SHP77 (cell line): Measurements from ENCODE around the gene AADAT.
"Not testable (repeated sequence)": the region's sequence is repeated elsewhere in the genome, so short reads cannot be mapped to it uniquely, and the experiment has no call there.

Experiments used
- DNase-seq, 2 experiments: peaks; one replicate each; lab custom pipeline; 2025; lab: John Stamatoyannopoulos, UW

The AADAT gene

DNA sequence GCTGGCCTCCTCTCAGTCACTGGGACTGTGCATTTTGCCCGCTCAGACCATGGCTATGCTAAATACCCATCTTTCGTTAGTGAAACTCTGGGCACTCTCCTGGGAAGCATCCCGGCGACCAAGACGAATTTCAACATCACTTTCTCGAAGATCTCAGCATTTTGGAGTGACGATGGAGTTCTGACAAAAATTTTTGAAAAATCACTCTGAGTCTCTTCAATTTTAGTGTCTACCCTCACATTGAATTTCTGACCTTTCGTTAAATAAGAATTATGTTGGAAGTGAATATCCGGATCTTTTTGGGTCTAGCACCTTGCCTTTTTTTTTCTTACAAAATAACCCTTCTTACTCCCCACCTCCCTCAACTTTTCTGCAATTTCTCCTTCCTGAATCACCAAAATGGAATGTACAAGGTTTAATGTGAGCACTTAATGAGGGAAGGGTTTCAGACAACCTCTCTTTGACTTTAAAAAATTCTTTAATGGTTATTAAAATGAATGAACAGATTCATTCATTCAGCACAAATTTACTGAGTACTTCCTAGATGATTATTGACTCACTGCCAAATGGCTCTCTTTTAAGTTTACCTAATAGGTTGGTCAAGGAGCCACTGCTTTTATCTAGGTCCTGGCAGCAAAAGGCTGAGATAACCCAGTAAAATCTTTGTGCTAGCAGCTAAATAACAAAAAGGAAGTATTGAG lies 746 bp upstream of the AADAT start:
- DNase-seq: no peak

DNA sequence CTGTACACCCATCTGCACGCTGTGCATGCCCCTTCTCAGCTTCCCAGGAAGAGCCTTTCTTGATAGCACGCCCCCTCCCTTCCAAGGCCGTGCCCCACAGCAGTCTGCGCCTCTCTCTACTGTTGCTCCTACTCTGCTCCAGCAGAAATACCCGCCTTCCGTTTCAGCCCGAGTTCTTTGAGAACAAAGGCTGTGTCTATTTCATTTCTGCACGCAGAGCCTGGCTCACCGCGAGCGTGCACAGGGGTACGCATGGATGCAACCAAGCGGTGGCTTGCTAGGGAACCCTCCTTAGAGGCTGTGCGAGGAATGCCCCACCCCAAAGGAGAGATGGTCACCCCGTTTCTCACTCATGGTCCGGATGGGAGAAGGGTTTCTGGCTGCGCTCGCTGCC lies 485 bp downstream of the AADAT start:
- DNase-seq: peak; percentile 32 to 51

DNA sequence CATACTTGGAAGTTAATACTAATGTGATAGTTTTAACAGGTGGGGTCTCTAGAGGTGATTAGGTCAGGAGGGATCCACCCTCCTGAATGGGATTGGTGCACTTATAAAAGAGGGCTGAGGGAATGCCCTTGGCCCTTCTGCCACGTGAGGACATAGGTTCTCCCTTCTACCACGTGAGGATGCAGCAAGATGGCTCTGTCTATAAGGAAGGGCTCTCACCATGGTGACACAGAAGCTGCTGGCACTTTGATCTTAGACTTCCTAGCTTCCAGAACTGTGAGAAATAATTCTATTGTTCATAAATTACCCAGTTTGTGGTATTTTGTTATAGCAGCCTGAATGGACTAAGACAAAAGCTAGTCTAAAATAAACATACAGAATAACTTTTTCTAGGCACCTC lies 1.0 kb downstream of the AADAT start:
- peak; percentile 11 to 26 for DNase-seq

DNA sequence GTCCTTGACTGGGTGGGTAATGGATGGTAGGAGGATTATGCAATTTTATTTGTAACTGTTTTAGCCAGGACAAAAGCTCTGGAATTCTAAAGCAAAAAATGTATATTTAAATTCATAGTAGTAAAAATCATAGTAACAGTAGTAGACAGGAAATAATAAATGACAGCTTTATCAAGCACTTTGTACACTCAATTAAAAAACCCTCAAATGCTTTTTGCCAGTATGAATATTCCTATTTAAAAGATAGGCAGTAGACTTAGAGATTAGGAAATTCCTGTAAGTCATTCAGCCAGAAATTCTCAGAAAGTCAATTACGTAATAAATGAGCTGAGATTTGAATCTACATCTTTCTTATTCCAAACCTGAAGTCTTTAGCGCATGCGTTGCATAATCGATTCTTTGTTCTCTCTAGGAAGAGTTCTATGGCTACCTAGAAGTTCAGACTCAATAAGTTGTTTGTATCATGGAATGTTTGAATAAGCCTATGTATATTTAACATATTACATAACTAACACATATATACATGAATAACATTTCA lies 2.5 kb downstream of the AADAT start:
- DNase-seq: no peak

DNA sequence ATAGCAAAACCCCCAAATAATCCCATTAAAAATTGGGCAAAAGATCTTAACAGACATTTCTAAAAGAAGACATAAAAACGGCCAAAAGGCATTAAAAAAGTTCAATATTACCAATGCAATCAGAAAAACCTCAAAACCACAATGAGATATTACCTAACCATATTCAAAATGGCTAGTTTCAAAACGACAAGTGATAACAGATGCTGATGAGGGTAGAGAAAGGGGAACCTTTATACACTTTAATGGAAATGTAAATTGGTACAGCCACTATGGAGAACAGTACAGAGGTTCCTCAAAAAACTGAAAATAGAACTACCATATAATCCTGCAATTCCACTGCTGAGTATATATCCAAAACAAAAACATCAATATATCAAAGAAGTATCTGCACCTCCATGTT lies 6.2 kb downstream of the AADAT start:
- DNase-seq: no peak

DNA sequence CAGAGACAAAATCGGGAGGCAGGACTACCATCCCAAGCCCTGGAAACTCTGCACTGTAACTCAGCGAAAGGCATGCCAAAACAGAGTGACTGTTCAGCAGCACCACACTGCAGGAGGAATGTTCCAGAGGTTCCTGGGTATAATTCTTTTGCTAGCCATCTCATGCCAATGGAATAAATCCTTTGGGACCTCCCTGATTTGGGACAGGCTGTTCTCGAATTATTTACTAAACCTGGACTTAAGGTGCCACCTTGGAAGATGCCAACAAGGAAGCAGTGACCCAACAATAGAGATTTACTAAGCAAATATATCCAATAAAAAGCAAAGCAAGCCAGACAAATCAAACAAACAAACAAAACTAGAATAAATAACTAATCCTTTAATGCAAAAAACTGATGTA lies 9.3 kb downstream of the AADAT start:
- DNase-seq: no peak

DNA sequence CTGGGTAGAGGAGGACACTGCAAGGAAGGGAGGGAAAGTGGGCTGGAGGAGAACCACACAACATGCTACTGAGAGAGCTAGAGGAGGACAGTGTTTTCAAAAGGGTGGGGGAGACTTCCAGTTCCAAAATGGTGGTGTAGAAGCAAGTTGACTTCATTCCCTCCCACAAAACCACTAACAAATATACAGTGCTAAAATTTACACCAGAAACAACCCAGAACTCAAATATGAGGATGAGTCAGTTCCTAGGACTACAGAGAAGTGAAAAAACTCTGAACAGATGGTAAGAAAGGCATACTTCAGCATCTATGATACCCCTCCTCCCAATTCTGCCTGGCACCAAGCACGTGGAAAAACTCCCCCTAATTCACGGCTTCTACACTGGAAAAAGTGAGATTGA lies 9.8 kb downstream of the AADAT start:
- no peak for DNase-seq

DNA sequence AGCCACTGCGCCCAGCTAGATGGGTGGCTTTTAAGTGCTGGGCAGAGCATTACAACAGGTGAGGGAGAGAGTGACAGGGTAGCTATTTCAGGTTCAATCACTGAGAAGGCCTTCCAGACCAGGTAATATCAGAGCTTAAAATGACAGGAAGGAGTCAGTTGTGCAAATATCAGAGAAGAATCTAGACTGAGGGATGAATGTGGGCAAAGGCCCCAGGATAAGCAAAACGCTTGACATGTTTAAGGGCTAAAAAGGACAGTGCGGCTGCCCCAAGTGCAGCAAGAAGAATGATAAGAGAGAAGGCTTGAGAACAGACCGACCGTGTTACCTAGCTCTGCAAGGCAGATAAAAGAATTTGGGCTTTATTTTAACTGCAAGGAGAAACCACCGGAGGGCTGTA lies 18.6 kb downstream of the AADAT start:
- no peak for DNase-seq

DNA sequence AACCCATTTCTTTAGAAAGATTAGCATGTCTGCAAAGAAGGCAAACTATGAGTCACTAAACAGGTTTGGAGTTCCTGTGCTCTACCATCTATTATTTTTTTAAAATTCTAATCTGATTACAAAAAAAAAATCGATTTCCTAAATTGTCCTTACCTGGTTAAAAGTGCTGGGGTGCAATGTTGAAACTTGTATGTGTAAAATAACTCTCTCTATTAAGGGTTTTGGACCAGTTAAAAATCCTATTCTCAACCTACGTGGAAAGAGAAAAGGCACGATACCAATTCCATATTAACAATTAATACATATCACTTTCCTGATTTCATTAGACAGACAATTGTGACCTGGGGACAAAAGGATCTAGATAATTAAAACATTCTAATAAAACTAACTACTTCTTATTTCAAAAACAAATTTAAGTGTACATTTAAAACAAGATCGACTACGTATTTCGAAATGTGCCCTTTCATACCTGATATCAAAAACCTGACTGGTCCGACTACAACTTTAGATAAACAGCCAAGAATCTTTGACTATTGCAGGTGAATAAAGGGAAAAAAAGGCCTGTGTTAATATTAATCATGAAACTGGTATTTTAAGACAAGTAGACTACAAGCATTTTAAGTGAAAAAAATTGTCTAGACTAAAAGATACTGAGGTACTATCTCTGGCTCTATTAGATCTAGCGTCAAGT lies 21.2 kb downstream of the AADAT start:
- no peak for DNase-seq

DNA sequence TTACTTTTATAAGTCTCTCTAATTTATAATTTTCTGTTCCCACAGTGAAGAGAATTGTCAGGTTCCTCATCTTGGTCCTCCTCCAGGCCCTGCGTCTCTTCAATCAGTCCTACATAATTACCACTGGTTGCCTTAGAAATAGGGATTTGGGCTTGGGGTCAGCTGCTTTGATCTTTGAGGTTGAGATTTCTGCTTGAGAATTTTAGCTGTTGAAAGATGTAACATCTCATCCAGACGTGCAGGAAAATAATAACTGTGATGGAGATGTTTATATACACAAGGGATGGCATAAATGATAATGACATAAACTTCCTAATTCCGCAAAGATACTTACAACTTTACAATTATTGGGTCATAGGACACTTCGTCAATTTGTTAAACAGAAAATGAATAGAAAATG lies 30.3 kb downstream of the AADAT start:
- DNase-seq: no peak

DNA sequence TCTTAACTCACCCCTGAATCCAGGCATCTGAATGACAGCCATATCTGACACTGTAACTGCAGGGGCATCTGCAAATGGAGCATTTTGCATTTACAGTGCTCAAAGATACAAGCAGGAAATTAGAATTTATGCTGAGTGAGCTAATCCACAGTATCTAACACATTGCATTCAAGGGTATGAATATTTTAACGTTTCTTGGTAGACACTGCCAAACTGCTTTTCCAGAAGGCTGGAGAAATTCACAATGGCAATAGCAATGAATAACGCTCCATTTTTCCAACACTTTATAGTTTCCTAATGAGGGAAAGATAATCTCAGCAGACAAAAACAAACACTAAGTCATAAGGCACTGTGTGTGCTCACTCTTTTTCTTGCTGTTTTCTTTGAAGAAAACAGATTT lies 30.9 kb downstream of the AADAT start:
- no peak for DNase-seq

DNA sequence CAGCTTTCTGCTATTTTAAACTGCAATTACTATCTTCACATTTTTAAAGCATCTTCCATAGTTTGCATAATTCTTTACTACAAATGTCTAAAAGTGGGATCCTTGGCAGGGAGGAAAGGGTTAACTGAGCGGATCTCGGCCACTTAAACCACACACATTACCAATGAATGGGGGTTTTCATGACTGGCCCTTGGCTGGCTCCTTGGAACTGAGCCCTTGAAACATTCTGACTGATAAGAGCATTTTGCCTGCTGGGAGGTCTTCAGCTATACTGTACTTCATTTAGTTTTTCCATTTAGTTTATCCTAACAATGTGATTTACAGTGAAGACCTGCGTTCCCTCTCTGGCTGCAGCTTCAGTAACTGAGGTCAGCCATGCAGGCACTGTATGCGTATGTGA lies 31.9 kb downstream of the AADAT start:
- no peak for DNase-seq

DNA sequence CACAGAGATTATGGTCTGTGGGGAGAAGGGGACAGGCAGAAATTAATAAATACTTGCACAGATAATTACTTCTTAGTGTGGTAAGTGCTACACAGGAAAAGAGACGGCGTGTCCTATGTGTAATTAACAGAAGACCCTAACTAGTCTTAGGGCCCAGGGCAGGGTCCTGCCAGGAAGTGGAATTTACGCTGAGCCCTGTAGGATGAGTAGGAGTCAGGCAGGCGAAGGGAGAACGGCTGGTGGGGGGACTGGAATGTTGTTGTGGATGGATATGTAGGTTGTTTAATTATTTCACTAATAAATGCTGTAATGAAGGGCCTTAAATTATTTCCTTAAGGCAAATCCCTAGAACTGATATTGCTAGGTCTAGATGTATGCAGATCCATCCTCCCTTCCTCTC lies 36.8 kb downstream of the AADAT start:
- no peak for DNase-seq

DNA sequence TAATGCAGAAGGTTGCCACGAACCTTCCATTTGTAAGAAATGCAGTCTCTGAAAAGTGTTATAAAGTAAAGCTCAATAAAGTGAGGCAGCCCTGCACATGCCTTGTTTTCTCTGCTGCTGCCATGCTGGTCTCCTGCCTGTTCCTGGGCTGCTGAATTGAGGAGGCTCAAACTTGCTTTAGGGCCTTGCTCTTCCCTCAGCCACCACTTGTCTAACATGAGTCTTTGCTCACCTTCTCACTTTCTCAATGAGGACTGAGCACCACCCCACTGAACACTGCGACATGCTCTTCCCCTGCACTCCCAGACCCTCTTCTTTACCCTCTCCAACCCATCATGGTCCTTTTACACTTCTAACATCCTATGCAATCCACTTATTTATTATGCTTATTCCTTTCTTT lies 38.4 kb downstream of the AADAT start:
- DNase-seq: no peak

DNA sequence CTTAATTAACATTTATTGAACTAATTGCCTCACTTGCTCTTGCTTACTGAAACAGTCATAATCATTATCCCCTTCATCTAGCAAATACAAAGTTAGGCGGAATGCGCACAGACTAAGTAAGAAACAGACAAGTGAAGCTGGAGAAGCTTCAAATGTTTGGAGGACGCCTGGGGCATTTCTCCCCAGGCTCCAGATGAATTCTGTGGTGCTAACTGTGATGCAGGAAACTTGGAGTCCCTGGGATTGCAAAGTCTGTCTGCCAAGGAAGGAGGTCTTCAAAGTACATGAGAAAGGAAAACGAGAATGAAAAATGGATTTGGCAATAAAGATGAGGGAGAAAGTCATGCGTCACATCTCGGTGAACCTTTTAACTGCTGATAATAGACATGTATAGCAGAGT lies 40.0 kb downstream of the AADAT start:
- DNase-seq: no peak

DNA sequence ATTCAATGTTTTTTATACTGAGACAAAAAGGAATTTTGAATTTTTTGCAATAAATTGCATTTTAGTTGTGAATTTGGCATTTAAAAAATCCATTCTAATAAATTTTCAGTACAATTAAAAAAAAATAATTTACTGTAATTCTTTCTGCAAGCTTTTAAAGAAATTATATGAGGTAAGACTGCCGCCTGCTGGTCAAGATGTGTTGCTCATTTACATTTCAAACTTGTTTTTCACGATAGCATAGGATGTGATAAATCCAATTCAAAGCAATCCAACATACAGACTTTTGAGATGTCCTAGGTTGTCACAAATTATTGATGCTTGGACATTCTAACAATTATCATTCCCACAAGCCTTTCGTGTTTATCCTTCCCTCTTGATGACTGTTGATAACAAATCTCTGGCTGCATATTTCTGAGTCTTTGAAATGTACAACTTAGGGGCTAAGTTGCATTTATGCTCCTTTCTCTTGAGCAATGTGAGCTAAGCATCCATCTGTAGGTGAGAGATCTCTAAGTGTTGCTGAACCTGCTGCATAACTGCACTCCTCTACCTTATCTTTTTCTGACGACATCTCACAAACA lies 41.9 kb downstream of the AADAT start:
- DNase-seq: peak; percentile 21 to 57

DNA sequence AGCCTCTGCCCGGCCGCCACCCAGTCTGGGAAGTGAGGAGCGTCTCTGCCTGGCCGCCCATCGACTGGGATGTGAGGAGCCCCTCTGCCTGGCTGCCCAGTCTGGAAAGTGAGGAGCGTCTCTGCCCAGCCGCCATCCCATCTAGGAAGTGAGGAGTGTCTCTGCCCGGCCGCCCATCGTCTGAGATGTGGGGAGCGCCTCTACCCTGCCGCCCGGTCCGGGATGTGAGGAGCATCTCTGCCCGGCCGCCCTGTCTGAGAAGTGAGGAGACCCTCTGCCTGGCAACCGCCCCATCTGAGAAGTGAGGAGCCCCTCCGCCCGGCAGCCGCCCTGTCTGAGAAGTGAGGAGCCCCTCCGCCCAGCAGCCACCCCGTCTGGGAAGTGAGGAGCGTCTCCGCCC lies 43.6 kb downstream of the AADAT start:
- not testable (repeated sequence) for DNase-seq

DNA sequence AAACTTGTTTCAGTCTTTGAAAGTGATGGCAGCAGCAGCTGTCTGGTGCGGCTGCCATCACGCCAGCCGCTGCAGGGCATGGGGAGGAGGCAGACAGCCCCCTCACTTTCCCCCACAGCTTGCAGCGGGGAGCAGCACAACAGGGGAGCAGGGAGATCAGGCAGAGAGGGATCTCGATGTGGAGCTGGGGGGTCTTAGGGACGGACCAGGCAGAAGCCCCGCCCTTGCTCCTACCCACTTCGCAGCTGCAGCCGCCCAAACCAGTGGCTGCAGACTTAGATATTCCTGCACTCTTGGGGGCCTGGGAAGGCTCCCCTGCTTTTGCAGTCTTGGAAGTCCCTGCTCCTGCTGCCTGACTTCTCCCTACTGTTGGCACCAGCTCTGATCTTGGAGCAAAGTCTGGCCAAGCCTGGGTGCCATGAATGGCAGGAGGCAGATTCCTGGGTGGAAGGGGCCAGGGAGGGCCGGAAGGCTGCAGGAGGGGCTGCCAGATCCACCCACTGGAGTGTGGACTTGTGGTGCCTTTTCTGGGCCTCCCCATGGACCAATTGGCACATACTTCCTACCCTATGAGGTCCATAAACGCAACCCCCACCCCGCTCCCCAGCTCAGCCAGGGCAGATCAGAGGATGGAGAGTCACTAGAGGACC lies 49.6 kb downstream of the AADAT start:
- DNase-seq: no peak

DNA sequence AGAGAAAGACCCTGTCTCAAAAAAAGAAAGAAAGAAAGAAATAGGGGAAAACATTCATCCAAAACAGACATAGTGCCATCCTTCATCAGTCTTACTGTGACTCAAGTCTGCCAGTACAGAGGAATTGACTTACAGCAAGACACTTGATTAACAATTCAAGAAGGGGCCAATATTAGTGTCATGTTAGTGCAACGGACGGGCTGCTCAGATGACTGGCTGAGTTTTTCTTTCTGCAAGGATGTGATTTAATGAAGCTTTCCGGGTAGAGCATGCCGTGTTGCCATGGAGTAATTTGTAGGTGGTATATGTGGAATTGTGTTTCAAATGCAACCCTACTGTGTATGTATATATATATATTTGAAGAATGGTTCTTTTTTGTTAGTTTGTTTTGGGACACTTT lies 51.0 kb downstream of the AADAT start:
- DNase-seq: no peak

DNA sequence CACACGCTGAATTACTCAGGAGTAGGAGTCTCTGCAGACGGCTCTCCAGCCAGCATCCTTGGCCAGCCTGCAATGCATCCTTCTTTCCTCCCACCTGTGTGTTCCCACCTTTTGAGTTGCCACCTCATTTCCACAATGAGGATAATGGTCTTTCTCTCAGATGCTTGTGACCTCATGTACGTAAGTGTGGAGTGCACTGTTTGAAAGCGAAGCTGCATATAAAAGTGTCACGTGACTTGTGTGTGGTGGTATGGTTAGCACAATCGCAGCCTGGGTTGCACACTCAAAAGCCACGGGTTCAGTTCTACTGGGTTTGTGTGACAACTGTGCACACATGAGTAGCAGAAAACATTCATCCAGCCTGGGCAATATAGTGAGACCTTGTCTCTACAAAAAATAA lies 51.5 kb downstream of the AADAT start:
- DNase-seq: no peak

DNA sequence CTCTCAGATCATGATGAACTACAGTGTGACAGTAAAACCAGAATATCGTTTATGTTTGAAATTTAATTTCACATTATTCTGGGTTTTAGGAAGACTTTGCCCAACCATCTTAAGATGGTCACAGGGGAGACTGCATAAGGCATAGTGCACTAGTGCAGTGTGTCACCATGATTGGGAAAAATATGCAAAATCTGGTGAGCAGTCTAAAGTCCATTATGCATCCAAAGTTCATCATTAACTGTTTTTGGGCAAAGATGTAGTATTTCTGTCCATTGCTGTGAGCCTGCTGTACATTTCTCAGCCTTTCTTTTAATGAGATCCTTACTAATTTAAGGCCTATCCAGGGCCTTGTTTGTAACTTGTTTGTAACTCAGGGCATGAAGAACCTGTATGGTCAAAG lies 52.3 kb downstream of the AADAT start:
- DNase-seq: no peak

DNA sequence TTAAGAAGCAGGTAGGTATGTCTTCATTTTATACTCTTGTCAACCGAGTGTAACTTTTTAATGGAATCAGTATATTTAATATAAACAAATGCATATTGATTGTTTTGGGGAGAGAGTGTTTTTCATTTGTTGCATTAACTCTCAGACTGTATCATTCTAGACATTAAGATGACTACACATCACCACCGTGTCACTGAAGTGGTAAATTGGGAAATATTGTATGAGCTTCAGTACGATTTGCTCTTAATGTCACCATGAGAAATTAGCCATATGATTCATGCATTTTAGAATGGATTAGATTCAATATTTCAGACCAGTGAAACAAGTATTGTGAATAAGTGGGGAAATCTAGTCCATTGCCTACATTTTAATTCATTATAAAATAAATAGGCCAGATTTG lies 53.9 kb downstream of the AADAT start:
- no peak for DNase-seq

DNA sequence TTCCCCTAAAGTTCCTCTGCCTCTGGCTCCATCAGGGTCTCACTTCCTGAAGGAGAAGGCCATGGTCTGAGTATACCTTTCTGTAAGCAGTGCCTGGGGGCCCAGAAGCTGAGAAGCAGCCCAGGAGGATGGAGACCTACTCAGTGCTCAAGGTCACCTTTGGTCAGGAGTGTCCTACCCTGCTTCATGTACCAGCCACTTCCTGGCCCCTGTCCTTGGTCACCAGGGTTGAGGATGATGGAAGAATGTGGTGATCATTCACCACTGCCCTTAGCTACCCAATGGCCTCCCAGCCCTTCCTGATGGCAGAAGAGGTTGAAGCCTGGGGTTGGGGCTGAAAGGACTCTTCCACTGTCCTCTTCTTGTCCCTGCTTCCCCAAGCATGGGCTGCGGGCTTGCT lies 54.5 kb downstream of the AADAT start:
- no peak for DNase-seq
